ENCODE measurements around the gene SLC35F4. TPM values are rescaled to one million over a fixed set of nuclear protein-coding genes. Genes with fewer than 3 reads are reported as not detected.

The SLC35F4 gene
- 0.09 TPM for polyA plus RNA-seq
- long read RNA-seq, donor 1: 0 reads
- long read RNA-seq, donor 2: 0 reads
- long read RNA-seq, donor 3: 0 reads
- long read RNA-seq, donor 4: 0 reads
- long read RNA-seq, donor 5: 0 reads
- long read RNA-seq, donor 6: 0 reads
- long read RNA-seq, donor 7: 0 reads
- long read RNA-seq, donor 8: 0 reads
- long read RNA-seq, donor 9: 0 reads
- long read RNA-seq, donor 10: 0 reads
- long read RNA-seq, donor 11: 0 reads

- Histone ChIP-seq H3K27me3 (ENCODE audit: control insufficient read depth, insufficient read depth, low read length) (peaks cover 42% of the 10 kb centered on the region), H3K27ac (ENCODE audit: low read length) (no peak within 1 kb of the TSS), H3K36me3 (ENCODE audit: control insufficient read depth, insufficient read depth, low read length) (no peaks in the 10 kb centered on the region), H3K9me3 (ENCODE audit: control insufficient read depth, low read depth, low read length) (peaks cover 3% of the 10 kb centered on the region), H3K4me3 (ENCODE audit: low read length) (no peak within 1 kb of the TSS), H3K4me1 (ENCODE audit: control insufficient read depth, insufficient read depth, low read length) (no peaks in the 10 kb centered on the region)
- WGBS (ENCODE audit: insufficient coverage, low lambda C conversion rate): no CpG with 5 or more reads among the region's 91 CpGs
- peak in 1 of 2 donors; percentile 16 for DNase-seq
These were observed at the start of gene SLC35F4 for GRCh38 chr14:57865403-57866198. Gene SLC35F4 (minus strand): TSS chr14:57866092.

- H3K9me3 ChIP-seq (ENCODE audit: control insufficient read depth, low read depth, low read length): no peaks in the 10 kb centered on the region
- no peak overlapping the region for H3K4me3 ChIP-seq (ENCODE audit: low read length)
- no peak overlapping the region for H3K27ac ChIP-seq (ENCODE audit: low read length)
- H3K27me3 ChIP-seq (ENCODE audit: control insufficient read depth, insufficient read depth, low read length): no peaks in the 10 kb centered on the region
- no peaks in the 10 kb centered on the region for H3K36me3 ChIP-seq (ENCODE audit: control insufficient read depth, insufficient read depth, low read length)
- H3K4me1 ChIP-seq (ENCODE audit: control insufficient read depth, insufficient read depth, low read length): no peaks in the 10 kb centered on the region
- DNase-seq: no peak
These were observed 43.7 kb upstream of the SLC35F4 start for GRCh38 chr14:57909626-57910025.

GRCh38 chr14:57903954-57904353 lies 38.1 kb upstream of the SLC35F4 start:
- no peak for DNase-seq
- Histone ChIP-seq H3K27ac (ENCODE audit: low read length) (no peak overlapping the region), H3K4me3 (ENCODE audit: low read length) (no peak overlapping the region), H3K27me3 (ENCODE audit: control insufficient read depth, insufficient read depth, low read length) (no peaks in the 10 kb centered on the region), H3K4me1 (ENCODE audit: control insufficient read depth, insufficient read depth, low read length) (no peaks in the 10 kb centered on the region), H3K9me3 (ENCODE audit: control insufficient read depth, low read depth, low read length) (no peaks in the 10 kb centered on the region), H3K36me3 (ENCODE audit: control insufficient read depth, insufficient read depth, low read length) (no peaks in the 10 kb centered on the region)
- WGBS (ENCODE audit: insufficient coverage, low lambda C conversion rate): no CpG with 5 or more reads among the region's 1 CpG

GRCh38 chr14:57898837-57899572 lies 33.1 kb upstream of the SLC35F4 start:
- no peak overlapping the region for H3K4me3 ChIP-seq (ENCODE audit: low read length)
- 100% methylated on average over 3 of the region's 7 CpGs for WGBS (ENCODE audit: insufficient coverage, low lambda C conversion rate)
- H3K4me1 ChIP-seq (ENCODE audit: control insufficient read depth, insufficient read depth, low read length): no peaks in the 10 kb centered on the region
- no peak for DNase-seq
- H3K9me3 ChIP-seq (ENCODE audit: control insufficient read depth, low read depth, low read length): no peaks in the 10 kb centered on the region
- no peak overlapping the region for H3K27ac ChIP-seq (ENCODE audit: low read length)
- no peaks in the 10 kb centered on the region for H3K36me3 ChIP-seq (ENCODE audit: control insufficient read depth, insufficient read depth, low read length)
- H3K27me3 ChIP-seq (ENCODE audit: control insufficient read depth, insufficient read depth, low read length): no peaks in the 10 kb centered on the region

- no CpG with 5 or more reads among the region's 5 CpGs for WGBS (ENCODE audit: insufficient coverage, low lambda C conversion rate)
- Histone ChIP-seq H3K36me3 (ENCODE audit: control insufficient read depth, insufficient read depth, low read length) (no peaks in the 10 kb centered on the region), H3K4me1 (ENCODE audit: control insufficient read depth, insufficient read depth, low read length) (no peaks in the 10 kb centered on the region), H3K4me3 (ENCODE audit: low read length) (no peak overlapping the region), H3K27ac (ENCODE audit: low read length) (no peak overlapping the region), H3K9me3 (ENCODE audit: control insufficient read depth, low read depth, low read length) (no peaks in the 10 kb centered on the region), H3K27me3 (ENCODE audit: control insufficient read depth, insufficient read depth, low read length) (no peaks in the 10 kb centered on the region)
- DNase-seq: no peak
These were observed 31.4 kb upstream of the SLC35F4 start for GRCh38 chr14:57897144-57897748.

- H3K27ac ChIP-seq (ENCODE audit: low read length): no peak overlapping the region
- H3K4me1 ChIP-seq (ENCODE audit: control insufficient read depth, insufficient read depth, low read length): no peaks in the 10 kb centered on the region
- H3K9me3 ChIP-seq (ENCODE audit: control insufficient read depth, low read depth, low read length): no peaks in the 10 kb centered on the region
- no peaks in the 10 kb centered on the region for H3K36me3 ChIP-seq (ENCODE audit: control insufficient read depth, insufficient read depth, low read length)
- no peaks in the 10 kb centered on the region for H3K27me3 ChIP-seq (ENCODE audit: control insufficient read depth, insufficient read depth, low read length)
- no peak overlapping the region for H3K4me3 ChIP-seq (ENCODE audit: low read length)
- DNase-seq: no peak
- WGBS (ENCODE audit: insufficient coverage, low lambda C conversion rate): no CpG with 5 or more reads among the region's 4 CpGs
These were observed 23.4 kb upstream of the SLC35F4 start for GRCh38 chr14:57889245-57889644.

GRCh38 chr14:57884175-57884574 lies 18.3 kb upstream of the SLC35F4 start:
- DNase-seq: no peak
- H3K27me3 ChIP-seq (ENCODE audit: control insufficient read depth, insufficient read depth, low read length): no peaks in the 10 kb centered on the region
- no peaks in the 10 kb centered on the region for H3K4me1 ChIP-seq (ENCODE audit: control insufficient read depth, insufficient read depth, low read length)
- no peaks in the 10 kb centered on the region for H3K36me3 ChIP-seq (ENCODE audit: control insufficient read depth, insufficient read depth, low read length)
- H3K27ac ChIP-seq (ENCODE audit: low read length): no peak overlapping the region
- 57% methylated on average over 1 of the region's 3 CpGs for WGBS (ENCODE audit: insufficient coverage, low lambda C conversion rate)
- no peak overlapping the region for H3K4me3 ChIP-seq (ENCODE audit: low read length)
- no peaks in the 10 kb centered on the region for H3K9me3 ChIP-seq (ENCODE audit: control insufficient read depth, low read depth, low read length)

GRCh38 chr14:57883061-57883460 lies 17.2 kb upstream of the SLC35F4 start:
- WGBS (ENCODE audit: insufficient coverage, low lambda C conversion rate): no CpG with 5 or more reads among the region's 7 CpGs
- Histone ChIP-seq H3K4me3 (ENCODE audit: low read length) (no peak overlapping the region), H3K36me3 (ENCODE audit: control insufficient read depth, insufficient read depth, low read length) (no peaks in the 10 kb centered on the region), H3K4me1 (ENCODE audit: control insufficient read depth, insufficient read depth, low read length) (no peaks in the 10 kb centered on the region), H3K9me3 (ENCODE audit: control insufficient read depth, low read depth, low read length) (no peaks in the 10 kb centered on the region), H3K27ac (ENCODE audit: low read length) (no peak overlapping the region), H3K27me3 (ENCODE audit: control insufficient read depth, insufficient read depth, low read length) (no peaks in the 10 kb centered on the region)
- no peak for DNase-seq

- H3K4me3 ChIP-seq (ENCODE audit: low read length): no peak overlapping the region
- DNase-seq: no peak
- WGBS (ENCODE audit: insufficient coverage, low lambda C conversion rate): no CpG with 5 or more reads among the region's 2 CpGs
These were observed 13.6 kb upstream of the SLC35F4 start for GRCh38 chr14:57879516-57879915.

GRCh38 chr14:57875985-57876384 lies 10.1 kb upstream of the SLC35F4 start:
- Histone ChIP-seq H3K36me3 (ENCODE audit: control insufficient read depth, insufficient read depth, low read length) (no peaks in the 10 kb centered on the region), H3K27me3 (ENCODE audit: control insufficient read depth, insufficient read depth, low read length) (peaks cover 7% of the 10 kb centered on the region), H3K27ac (ENCODE audit: low read length) (no peak overlapping the region), H3K9me3 (ENCODE audit: control insufficient read depth, low read depth, low read length) (no peaks in the 10 kb centered on the region), H3K4me3 (ENCODE audit: low read length) (no peak overlapping the region), H3K4me1 (ENCODE audit: control insufficient read depth, insufficient read depth, low read length) (no peaks in the 10 kb centered on the region)
- no peak for DNase-seq
- no CpG with 5 or more reads among the region's 2 CpGs for WGBS (ENCODE audit: insufficient coverage, low lambda C conversion rate)

More at GRCh38 chr14:57879516-57879915, 13.6 kb upstream of the SLC35F4 start:
- Histone ChIP-seq H3K27ac (ENCODE audit: low read length) (no peak overlapping the region), H3K36me3 (ENCODE audit: control insufficient read depth, insufficient read depth, low read length) (no peaks in the 10 kb centered on the region), H3K27me3 (ENCODE audit: control insufficient read depth, insufficient read depth, low read length) (no peaks in the 10 kb centered on the region), H3K4me1 (ENCODE audit: control insufficient read depth, insufficient read depth, low read length) (no peaks in the 10 kb centered on the region), H3K9me3 (ENCODE audit: control insufficient read depth, low read depth, low read length) (no peaks in the 10 kb centered on the region)
